Suprapubic skin (tissue), 4 donors: ENCODE measurements around the gene RXYLT1. TPM values are rescaled to one million over a fixed set of nuclear protein-coding genes. Genes with fewer than 3 reads are reported as not detected.
A peak's percentile ranks its signal among the peaks of the same experiment; 100 is the strongest.

Experiments
- DNase-seq, 2 donors: peaks; one replicate each; pipeline ENCODE4 v3.0.0-alpha.2; 2019; ENCODE audit warnings: low spot score in 2 of 2
- H3K27ac ChIP-seq: fragments of 200-600 bp; sonication (generic); one replicate; pipeline ENCODE4 v1.5.1; 2019
- H3K27me3 ChIP-seq: fragments of 200-600 bp; sonication (generic); one replicate; pipeline ENCODE4 v1.5.1; 2019
- H3K36me3 ChIP-seq: fragments of 200-600 bp; sonication (generic); one replicate; pipeline ENCODE4 v1.5.1; 2019
- H3K4me1 ChIP-seq: fragments of 200-600 bp; sonication (generic); one replicate; pipeline ENCODE4 v1.5.1; 2019
- H3K4me3 ChIP-seq: fragments of 200-600 bp; sonication (generic); one replicate; pipeline ENCODE4 v1.5.1; 2019; ENCODE audit warnings: mild to moderate bottlenecking
- H3K9me3 ChIP-seq: fragments of 200-600 bp; sonication (generic); one replicate; pipeline ENCODE4 v1.5.1; 2019
- CTCF ChIP-seq, 2 donors: fragments of 200-600 bp in 1 of 2; fragments of 450-650 bp in 1 of 2; sonication (generic) in 1 of 2; IDR thresholded peaks; one replicate each; pipeline ENCODE4 v1.5.1; 2016 to 2019; ENCODE audit warnings: antibody characterized with exemption in 2 of 2, mild to moderate bottlenecking in 1 of 2, moderate library complexity in 1 of 2
- EP300 ChIP-seq: sonication (generic); formaldehyde crosslinking; IDR thresholded peaks from one replicate; pipeline ENCODE4 v1.6.1; 2017; ENCODE audit warnings: antibody characterized with exemption
- POLR2A ChIP-seq, 2 donors: fragments of 450-650 bp; IDR thresholded peaks; one replicate each; pipeline ENCODE4 v1.6.1; 2017; ENCODE audit warnings: antibody characterized with exemption in 2 of 2, mild to moderate bottlenecking in 2 of 2, moderate library complexity in 2 of 2
- POLR2AphosphoS5 ChIP-seq, 3 donors: sonication (generic); formaldehyde crosslinking; IDR thresholded peaks; one replicate each; pipeline ENCODE4 v1.6.1; 2017; ENCODE audit warnings: antibody characterized with exemption in 3 of 3
- WGBS: methylation state at CpG from one replicate; pipeline ENCODE4 v1.1.5; 2018; 5-methylcytosine and 5-hydroxymethylcytosine counted together
- total RNA-seq, 4 donors: library from RNA; depleted of rRNA; stranded (reverse); fragments of >200 nt; gene quantifications; one replicate each; pipeline ENCODE4 v1.1.0, GENCODE V29; 2016

The RXYLT1 gene
- total RNA-seq, 4 donors from 2014 or later: 11.7 to 17.5 (median 13.0) TPM

GRCh38 chr12:63814146-63814772 lies 34.5 kb downstream of the RXYLT1 start:
- DNase-seq: no peak
- TF ChIP-seq CTCF (IDR thresholded peaks at IDR 0.05) (no peak), POLR2A (IDR thresholded peaks at IDR 0.05) (no peak), POLR2AphosphoS5 (IDR thresholded peaks at IDR 0.05) (no peak), EP300 (no peak)
- no peaks in the 10 kb centered on the region for H3K4me1 ChIP-seq
- H3K36me3 ChIP-seq: no peaks in the 10 kb centered on the region
- H3K4me3 ChIP-seq: no peak overlapping the region
- H3K9me3 ChIP-seq: no peaks in the 10 kb centered on the region
- 81% methylated on average over 4 of the region's 4 CpGs for WGBS
- no peaks in the 10 kb centered on the region for H3K27me3 ChIP-seq
- H3K27ac ChIP-seq: no peak overlapping the region

DNA sequence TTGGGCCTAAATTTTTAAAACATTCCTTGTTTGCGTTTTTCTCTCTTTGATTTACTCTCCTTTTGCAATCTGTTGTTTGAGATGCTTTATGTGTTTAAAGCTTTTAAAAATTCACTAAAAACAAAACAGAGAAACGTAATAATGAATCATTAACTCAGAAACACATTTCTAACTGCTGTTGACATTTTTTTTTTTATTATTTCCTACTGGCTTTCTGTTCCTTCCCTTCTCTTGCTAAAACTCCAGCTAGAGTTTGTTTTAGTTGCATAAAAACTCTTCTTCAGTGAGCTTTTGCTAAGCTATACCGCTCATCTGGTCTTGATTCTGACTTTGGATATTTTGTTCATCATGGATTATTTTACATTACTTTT lies 35.8 kb downstream of the RXYLT1 start:
- 83% methylated on average over 3 of the region's 3 CpGs for WGBS

DNA sequence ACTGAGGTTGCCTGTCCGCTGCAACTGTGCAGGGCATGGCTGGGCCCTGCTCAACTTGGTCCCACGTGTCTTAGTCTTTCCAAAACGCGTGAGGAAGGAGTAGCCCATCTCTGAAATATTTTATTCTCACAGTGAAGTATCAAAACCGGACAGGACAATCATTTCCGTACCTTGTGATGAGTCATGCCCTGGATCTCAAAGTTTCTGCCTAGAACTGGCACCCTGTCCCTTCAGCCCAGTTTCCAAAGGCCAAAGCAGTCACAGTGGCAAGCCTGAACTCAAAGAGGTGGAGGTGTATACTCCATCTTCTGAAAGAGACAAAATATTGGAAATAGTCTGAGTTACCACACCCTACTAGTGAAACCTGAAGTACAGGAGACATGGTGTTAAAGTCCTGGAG lies 36.3 kb downstream of the RXYLT1 start:
- Histone ChIP-seq H3K27me3 (peaks cover 3% of the 10 kb centered on the region), H3K36me3 (no peaks in the 10 kb centered on the region), H3K9me3 (no peaks in the 10 kb centered on the region), H3K27ac (no peak overlapping the region), H3K4me1 (no peaks in the 10 kb centered on the region), H3K4me3 (no peak overlapping the region)
- WGBS: 77% methylated on average over 6 of the region's 6 CpGs
- DNase-seq: no peak
- TF ChIP-seq POLR2AphosphoS5 (IDR thresholded peaks at IDR 0.05) (no peak), CTCF (IDR thresholded peaks at IDR 0.05) (no peak), POLR2A (IDR thresholded peaks at IDR 0.05) (no peak), EP300 (no peak)

More for the DNA sequence above, 35.8 kb downstream of the RXYLT1 start:
- Histone ChIP-seq H3K27me3 (peaks cover 2% of the 10 kb centered on the region), H3K27ac (no peak overlapping the region), H3K36me3 (no peaks in the 10 kb centered on the region), H3K9me3 (no peaks in the 10 kb centered on the region), H3K4me1 (no peaks in the 10 kb centered on the region), H3K4me3 (no peak overlapping the region)
- DNase-seq: no peak
- no peak for TF ChIP-seq POLR2AphosphoS5 (IDR thresholded peaks at IDR 0.05)
- TF ChIP-seq POLR2A (IDR thresholded peaks at IDR 0.05): no peak
- TF ChIP-seq CTCF (IDR thresholded peaks at IDR 0.05): no peak
- TF ChIP-seq EP300: no peak

DNA sequence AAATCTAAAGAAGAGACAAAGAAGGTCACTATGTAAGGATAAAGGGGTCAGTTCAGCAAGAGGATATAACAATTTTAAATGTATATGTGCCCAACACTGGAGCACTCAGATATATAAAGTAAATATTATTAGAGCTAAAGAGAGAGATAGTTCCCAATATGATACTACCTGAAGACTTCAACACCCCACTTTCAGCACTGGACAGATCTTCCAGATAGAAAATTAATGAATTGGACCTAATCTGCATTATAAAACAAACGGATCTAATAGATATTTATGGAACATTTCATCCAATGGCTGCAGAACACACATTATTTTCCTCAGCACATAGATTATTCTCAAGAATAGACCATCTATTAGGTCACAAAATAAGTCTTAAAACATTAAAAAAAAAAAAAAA lies 40.7 kb downstream of the RXYLT1 start:
- Histone ChIP-seq H3K36me3 (no peaks in the 10 kb centered on the region), H3K9me3 (no peaks in the 10 kb centered on the region), H3K27me3 (peaks cover 3% of the 10 kb centered on the region), H3K4me1 (peaks cover 11% of the 10 kb centered on the region), H3K4me3 (no peak overlapping the region), H3K27ac (no peak overlapping the region)
- TF ChIP-seq EP300 (no peak), POLR2AphosphoS5 (IDR thresholded peaks at IDR 0.05) (no peak), POLR2A (IDR thresholded peaks at IDR 0.05) (no peak), CTCF (IDR thresholded peaks at IDR 0.05) (no peak)
- no peak for DNase-seq
- 71% methylated on average over 1 of the region's 1 CpG for WGBS

- H3K9me3 ChIP-seq: no peaks in the 10 kb centered on the region
- DNase-seq: peak in 1 of 2 donors; percentile 66
- H3K36me3 ChIP-seq: no peaks in the 10 kb centered on the region
- H3K27ac ChIP-seq: no peak overlapping the region
- H3K4me3 ChIP-seq: peak overlapping the region; percentile 45
- no peak for TF ChIP-seq CTCF (IDR thresholded peaks at IDR 0.05)
- no peak for TF ChIP-seq POLR2A (IDR thresholded peaks at IDR 0.05)
- TF ChIP-seq EP300: no peak
- no peak for TF ChIP-seq POLR2AphosphoS5 (IDR thresholded peaks at IDR 0.05)
- peaks cover 11% of the 10 kb centered on the region for H3K4me1 ChIP-seq
- WGBS: 23% methylated on average over 29 of the region's 38 CpGs
- H3K27me3 ChIP-seq: peaks cover 3% of the 10 kb centered on the region
Observed at GRCh38 chr12:63821781-63822251, 42.1 kb downstream of the RXYLT1 start.
